HEK293 (cell line): ENCODE measurements around the gene ARFIP2.

Experiments
- CTCF ChIA-PET: fragments of 350-600 bp; formaldehyde crosslinking; extraction: SDS; loops from one replicate; lab custom pipeline; 2021; ENCODE audit warnings: antibody characterized with exemption; lab: Yijun Ruan, JAX
- POLR2A ChIA-PET: fragments of 300-600 bp; formaldehyde crosslinking; extraction: SDS; loops from one replicate; lab custom pipeline; 2020; ENCODE audit warnings: antibody characterized with exemption, inconsistent platforms; lab: Yijun Ruan, JAX
- H3K27ac ChIP-seq: fragments of 200-500 bp; sonication (Bioruptor generic); 2 replicates; pipeline ENCODE4 v1.5.1; 2014; ENCODE audit warnings: low read depth, low read length, control low read depth, inconsistent platforms; ENCODE audit errors: extremely low read depth
- H3K36me3 ChIP-seq, 2 experiments: fragments of 200-500 bp in 1 of 2; sonication (Bioruptor generic) in 1 of 2; 1 replicate in 1 of 2; 2 replicates in 1 of 2; pipeline ENCODE4 v1.5.1; 2014 to 2017; ENCODE audit warnings: inconsistent platforms in 2 of 2, low read length in 2 of 2; ENCODE audit not compliant: control insufficient read depth in 2 of 2, insufficient read depth in 1 of 2
- H3K4me1 ChIP-seq: fragments of 200-500 bp; sonication (Bioruptor generic); 2 replicates; pipeline ENCODE4 v1.5.1; 2014; ENCODE audit warnings: mild to moderate bottlenecking, low read length, inconsistent platforms; ENCODE audit not compliant: control insufficient read depth, insufficient read depth
- H3K4me3 ChIP-seq: 2 replicates; pipeline ENCODE4 v1.5.1; 2011; ENCODE audit warnings: low read depth, mild to moderate bottlenecking, control low read depth, low read length, moderate library complexity
- H3K9me3 ChIP-seq: fragments of 200-500 bp; sonication (Bioruptor generic); 2 replicates; pipeline ENCODE4 v1.5.1; 2014; ENCODE audit warnings: low read depth, low read length, inconsistent platforms; ENCODE audit not compliant: control insufficient read depth, insufficient read depth
- BCL11B ChIP-seq: fragments of 450-650 bp; formaldehyde crosslinking; IDR thresholded peaks from 2 replicates; pipeline ENCODE4 v1.5.1; 2016; ENCODE audit warnings: low read depth, missing biosample characterization, missing genetic modification characterization
- HOXC10 ChIP-seq: sonication (generic); formaldehyde crosslinking; IDR thresholded peaks from 2 replicates; pipeline ENCODE4 v1.8.1; 2023; ENCODE audit warnings: mild to moderate bottlenecking, missing genetic modification reagents
- KLF7 ChIP-seq: fragments of 450-650 bp; formaldehyde crosslinking; IDR thresholded peaks from 2 replicates; pipeline ENCODE4 v1.5.1; 2016; ENCODE audit warnings: missing biosample characterization, missing genetic modification characterization, borderline replicate concordance
- MEIS1 ChIP-seq: sonication (generic); formaldehyde crosslinking; IDR thresholded peaks from 2 replicates; pipeline ENCODE4 v1.8.1; 2022; ENCODE audit warnings: missing genetic modification reagents, mild to moderate bottlenecking, borderline replicate concordance
- RBAK ChIP-seq: fragments of 450-650 bp; formaldehyde crosslinking; IDR thresholded peaks from 2 replicates; pipeline ENCODE4 v1.5.1; 2016; ENCODE audit warnings: missing biosample characterization, missing genetic modification characterization
- ZBTB17 ChIP-seq: fragments of 450-650 bp; formaldehyde crosslinking; IDR thresholded peaks from 2 replicates; pipeline ENCODE4 v1.5.1; 2016; ENCODE audit warnings: missing biosample characterization, missing genetic modification characterization
- ZEB2 ChIP-seq: fragments of 450-650 bp; formaldehyde crosslinking; IDR thresholded peaks from 2 replicates; pipeline ENCODE4 v1.5.1; 2016; ENCODE audit warnings: missing biosample characterization, missing genetic modification characterization
- ZFP37 ChIP-seq: fragments of 450-650 bp; formaldehyde crosslinking; IDR thresholded peaks from 2 replicates; pipeline ENCODE4 v1.5.1; 2016; ENCODE audit warnings: missing biosample characterization, missing genetic modification characterization
- ZNF169 ChIP-seq: fragments of 450-650 bp; formaldehyde crosslinking; IDR thresholded peaks from 2 replicates; pipeline ENCODE4 v1.5.1; 2016; ENCODE audit warnings: missing biosample characterization, missing genetic modification characterization
- ZNF510 ChIP-seq: fragments of 450-650 bp; formaldehyde crosslinking; IDR thresholded peaks from 2 replicates; pipeline ENCODE4 v1.5.1; 2018; ENCODE audit warnings: mild to moderate bottlenecking, missing genetic modification characterization, missing biosample characterization; ENCODE audit not compliant: insufficient replicate concordance
- ZNF544 ChIP-seq: fragments of 450-650 bp; formaldehyde crosslinking; IDR thresholded peaks from 2 replicates; pipeline ENCODE4 v1.5.0; 2017; ENCODE audit warnings: missing biosample characterization, missing genetic modification characterization
- ZNF549 ChIP-seq: fragments of 450-650 bp; IDR thresholded peaks from 2 replicates; pipeline ENCODE4 v1.5.1; 2018; ENCODE audit warnings: missing biosample characterization, missing genetic modification characterization, mild to moderate bottlenecking, inconsistent platforms, moderate library complexity
- ZNF555 ChIP-seq: fragments of 450-650 bp; formaldehyde crosslinking; conservative IDR thresholded peaks from 2 replicates; pipeline ENCODE4 v1.5.1; 2017; ENCODE audit warnings: missing biosample characterization, mild to moderate bottlenecking, missing genetic modification characterization, inconsistent platforms
- ZNF624 ChIP-seq: fragments of 450-650 bp; formaldehyde crosslinking; IDR thresholded peaks from 2 replicates; pipeline ENCODE4 v1.5.1; 2017; ENCODE audit warnings: missing biosample characterization, missing genetic modification characterization
- ZNF654 ChIP-seq: fragments of 450-650 bp; formaldehyde crosslinking; IDR thresholded peaks from 2 replicates; pipeline ENCODE4 v1.5.1; 2016; ENCODE audit warnings: low read depth, missing biosample characterization, missing genetic modification characterization
- ZNF670 ChIP-seq: fragments of 450-650 bp; formaldehyde crosslinking; IDR thresholded peaks from 2 replicates; pipeline ENCODE4 v1.5.1; 2016; ENCODE audit warnings: missing biosample characterization, missing genetic modification characterization, low read depth
- ZNF76 ChIP-seq: fragments of 450-650 bp; formaldehyde crosslinking; IDR thresholded peaks from 2 replicates; pipeline ENCODE4; 2016; ENCODE audit warnings: low read depth, missing biosample characterization, missing genetic modification characterization, borderline replicate concordance
- ZNF830 ChIP-seq: fragments of 450-650 bp; IDR thresholded peaks from 2 replicates; pipeline ENCODE4 v1.5.0; 2018; ENCODE audit warnings: missing biosample characterization, missing genetic modification characterization, low read depth, mild to moderate bottlenecking, moderate library complexity
- TF ChIP-seq, protein P1 (sequence below): fragments of 450-650 bp; formaldehyde crosslinking; IDR thresholded peaks from 2 replicates; pipeline ENCODE4 v1.5.1; 2016; ENCODE audit warnings: missing biosample characterization, missing genetic modification characterization
- TF ChIP-seq, protein P2 (sequence below): fragments of 450-650 bp; formaldehyde crosslinking; IDR thresholded peaks from 2 replicates; pipeline ENCODE4 v1.5.0; 2017; ENCODE audit warnings: missing biosample characterization, missing genetic modification characterization, borderline replicate concordance
- TF ChIP-seq, protein P3 (sequence below): fragments of 450-650 bp; formaldehyde crosslinking; IDR thresholded peaks from 2 replicates; pipeline ENCODE4 v1.5.1; 2017; ENCODE audit warnings: missing biosample characterization, missing genetic modification characterization
- TF ChIP-seq, protein P4 (sequence below): fragments of 450-650 bp; formaldehyde crosslinking; IDR thresholded peaks from 2 replicates; pipeline ENCODE4 v1.5.1; 2017; ENCODE audit warnings: missing biosample characterization, missing genetic modification characterization
- TF ChIP-seq, protein P5 (sequence below): fragments of 450-650 bp; formaldehyde crosslinking; IDR thresholded peaks from 2 replicates; pipeline ENCODE4 v1.5.1; 2016; ENCODE audit warnings: missing biosample characterization, missing genetic modification characterization
- TF ChIP-seq, protein P6 (sequence below): fragments of 450-650 bp; formaldehyde crosslinking; IDR thresholded peaks from 2 replicates; pipeline ENCODE4 v1.5.1; 2016; ENCODE audit warnings: missing biosample characterization, missing genetic modification characterization

Gene ARFIP2

DNA sequence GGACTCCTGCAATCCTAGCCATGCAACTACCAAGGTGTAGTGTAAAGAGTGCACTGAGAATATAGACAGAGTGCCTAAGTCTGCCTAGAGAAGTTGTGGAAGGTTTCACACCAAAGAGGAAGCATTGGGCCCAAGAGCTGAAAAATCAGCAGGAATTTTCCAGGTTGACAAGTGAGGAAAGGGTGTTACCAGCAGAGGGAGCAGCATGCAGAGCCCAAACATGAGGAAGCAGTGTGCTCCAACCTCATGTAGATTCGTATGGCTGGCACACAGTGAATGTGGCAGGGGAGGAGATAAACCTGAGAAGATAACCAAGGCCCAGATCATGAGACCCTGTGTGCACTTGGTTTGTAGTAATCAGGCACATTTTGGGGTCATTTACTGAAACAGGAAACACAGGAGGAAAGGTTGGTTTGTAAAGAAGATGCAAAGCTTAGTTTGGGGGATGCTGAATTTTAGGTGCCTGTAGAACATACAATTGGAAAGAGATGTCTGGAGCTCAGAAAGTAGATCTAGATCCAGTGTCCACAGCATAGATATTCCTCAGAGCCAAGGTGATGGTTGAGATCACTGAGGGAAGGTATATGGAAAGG lies 42.1 kb downstream of the ARFIP2 start:
- POLR2A ChIA-PET = interaction anchor here (0.9 to 1.0 kb wide), 2 partner anchors 20 to 42 kb away, joined by 3 read pairs; partner anchors contain the start of genes APBB1, ARFIP2 and TIMM10B
- no peak for TF ChIP-seq ZNF830 (tag by site-specific recombination)
- TF ChIP-seq RBAK (tag by site-specific recombination) = no peak
- TF ChIP-seq, protein P1, sequence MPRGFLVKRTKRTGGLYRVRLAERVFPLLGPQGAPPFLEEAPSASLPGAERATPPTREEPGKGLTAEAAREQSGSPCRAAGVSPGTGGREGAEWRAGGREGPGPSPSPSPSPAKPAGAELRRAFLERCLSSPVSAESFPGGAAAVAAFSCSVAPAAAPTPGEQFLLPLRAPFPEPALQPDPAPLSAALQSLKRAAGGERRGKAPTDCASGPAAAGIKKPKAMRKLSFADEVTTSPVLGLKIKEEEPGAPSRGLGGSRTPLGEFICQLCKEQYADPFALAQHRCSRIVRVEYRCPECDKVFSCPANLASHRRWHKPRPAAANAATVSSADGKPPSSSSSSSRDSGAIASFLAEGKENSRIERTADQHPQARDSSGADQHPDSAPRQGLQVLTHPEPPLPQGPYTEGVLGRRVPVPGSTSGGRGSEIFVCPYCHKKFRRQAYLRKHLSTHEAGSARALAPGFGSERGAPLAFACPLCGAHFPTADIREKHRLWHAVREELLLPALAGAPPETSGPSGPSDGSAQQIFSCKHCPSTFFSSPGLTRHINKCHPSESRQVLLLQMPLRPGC (tag by site-specific recombination) = no peak
- no peak for TF ChIP-seq ZFP37 (tag by site-specific recombination)
- TF ChIP-seq, protein P2, sequence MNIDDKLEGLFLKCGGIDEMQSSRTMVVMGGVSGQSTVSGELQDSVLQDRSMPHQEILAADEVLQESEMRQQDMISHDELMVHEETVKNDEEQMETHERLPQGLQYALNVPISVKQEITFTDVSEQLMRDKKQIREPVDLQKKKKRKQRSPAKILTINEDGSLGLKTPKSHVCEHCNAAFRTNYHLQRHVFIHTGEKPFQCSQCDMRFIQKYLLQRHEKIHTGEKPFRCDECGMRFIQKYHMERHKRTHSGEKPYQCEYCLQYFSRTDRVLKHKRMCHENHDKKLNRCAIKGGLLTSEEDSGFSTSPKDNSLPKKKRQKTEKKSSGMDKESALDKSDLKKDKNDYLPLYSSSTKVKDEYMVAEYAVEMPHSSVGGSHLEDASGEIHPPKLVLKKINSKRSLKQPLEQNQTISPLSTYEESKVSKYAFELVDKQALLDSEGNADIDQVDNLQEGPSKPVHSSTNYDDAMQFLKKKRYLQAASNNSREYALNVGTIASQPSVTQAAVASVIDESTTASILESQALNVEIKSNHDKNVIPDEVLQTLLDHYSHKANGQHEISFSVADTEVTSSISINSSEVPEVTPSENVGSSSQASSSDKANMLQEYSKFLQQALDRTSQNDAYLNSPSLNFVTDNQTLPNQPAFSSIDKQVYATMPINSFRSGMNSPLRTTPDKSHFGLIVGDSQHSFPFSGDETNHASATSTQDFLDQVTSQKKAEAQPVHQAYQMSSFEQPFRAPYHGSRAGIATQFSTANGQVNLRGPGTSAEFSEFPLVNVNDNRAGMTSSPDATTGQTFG (tag by site-specific recombination) = no peak
- no peak for TF ChIP-seq ZNF555 (tag by site-specific recombination)
- TF ChIP-seq ZNF544 (tag by site-specific recombination) = no peak
- TF ChIP-seq MEIS1 (CRISPR knock-in tag) = no peak
- TF ChIP-seq ZNF624 = no peak
- no peak for TF ChIP-seq ZNF169 (tag by site-specific recombination)
- TF ChIP-seq, protein P3, sequence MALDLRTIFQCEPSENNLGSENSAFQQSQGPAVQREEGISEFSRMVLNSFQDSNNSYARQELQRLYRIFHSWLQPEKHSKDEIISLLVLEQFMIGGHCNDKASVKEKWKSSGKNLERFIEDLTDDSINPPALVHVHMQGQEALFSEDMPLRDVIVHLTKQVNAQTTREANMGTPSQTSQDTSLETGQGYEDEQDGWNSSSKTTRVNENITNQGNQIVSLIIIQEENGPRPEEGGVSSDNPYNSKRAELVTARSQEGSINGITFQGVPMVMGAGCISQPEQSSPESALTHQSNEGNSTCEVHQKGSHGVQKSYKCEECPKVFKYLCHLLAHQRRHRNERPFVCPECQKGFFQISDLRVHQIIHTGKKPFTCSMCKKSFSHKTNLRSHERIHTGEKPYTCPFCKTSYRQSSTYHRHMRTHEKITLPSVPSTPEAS = no peak
- peak; percentile 41; the same call in 1 of the 2 replicates for TF ChIP-seq ZBTB17 (tag by site-specific recombination)
- TF ChIP-seq, protein P4, sequence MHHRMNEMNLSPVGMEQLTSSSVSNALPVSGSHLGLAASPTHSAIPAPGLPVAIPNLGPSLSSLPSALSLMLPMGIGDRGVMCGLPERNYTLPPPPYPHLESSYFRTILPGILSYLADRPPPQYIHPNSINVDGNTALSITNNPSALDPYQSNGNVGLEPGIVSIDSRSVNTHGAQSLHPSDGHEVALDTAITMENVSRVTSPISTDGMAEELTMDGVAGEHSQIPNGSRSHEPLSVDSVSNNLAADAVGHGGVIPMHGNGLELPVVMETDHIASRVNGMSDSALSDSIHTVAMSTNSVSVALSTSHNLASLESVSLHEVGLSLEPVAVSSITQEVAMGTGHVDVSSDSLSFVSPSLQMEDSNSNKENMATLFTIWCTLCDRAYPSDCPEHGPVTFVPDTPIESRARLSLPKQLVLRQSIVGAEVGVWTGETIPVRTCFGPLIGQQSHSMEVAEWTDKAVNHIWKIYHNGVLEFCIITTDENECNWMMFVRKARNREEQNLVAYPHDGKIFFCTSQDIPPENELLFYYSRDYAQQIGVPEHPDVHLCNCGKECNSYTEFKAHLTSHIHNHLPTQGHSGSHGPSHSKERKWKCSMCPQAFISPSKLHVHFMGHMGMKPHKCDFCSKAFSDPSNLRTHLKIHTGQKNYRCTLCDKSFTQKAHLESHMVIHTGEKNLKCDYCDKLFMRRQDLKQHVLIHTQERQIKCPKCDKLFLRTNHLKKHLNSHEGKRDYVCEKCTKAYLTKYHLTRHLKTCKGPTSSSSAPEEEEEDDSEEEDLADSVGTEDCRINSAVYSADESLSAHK (tag by site-specific recombination) = no peak
- no peak for TF ChIP-seq BCL11B (tag by site-specific recombination)
- TF ChIP-seq KLF7 (tag by site-specific recombination) = no peak
- TF ChIP-seq HOXC10 (CRISPR knock-in tag) = no peak
- no peak for TF ChIP-seq ZNF549 (tag by site-specific recombination)
- TF ChIP-seq ZNF654 (tag by site-specific recombination) = peak; percentile 35
- TF ChIP-seq, protein P5, sequence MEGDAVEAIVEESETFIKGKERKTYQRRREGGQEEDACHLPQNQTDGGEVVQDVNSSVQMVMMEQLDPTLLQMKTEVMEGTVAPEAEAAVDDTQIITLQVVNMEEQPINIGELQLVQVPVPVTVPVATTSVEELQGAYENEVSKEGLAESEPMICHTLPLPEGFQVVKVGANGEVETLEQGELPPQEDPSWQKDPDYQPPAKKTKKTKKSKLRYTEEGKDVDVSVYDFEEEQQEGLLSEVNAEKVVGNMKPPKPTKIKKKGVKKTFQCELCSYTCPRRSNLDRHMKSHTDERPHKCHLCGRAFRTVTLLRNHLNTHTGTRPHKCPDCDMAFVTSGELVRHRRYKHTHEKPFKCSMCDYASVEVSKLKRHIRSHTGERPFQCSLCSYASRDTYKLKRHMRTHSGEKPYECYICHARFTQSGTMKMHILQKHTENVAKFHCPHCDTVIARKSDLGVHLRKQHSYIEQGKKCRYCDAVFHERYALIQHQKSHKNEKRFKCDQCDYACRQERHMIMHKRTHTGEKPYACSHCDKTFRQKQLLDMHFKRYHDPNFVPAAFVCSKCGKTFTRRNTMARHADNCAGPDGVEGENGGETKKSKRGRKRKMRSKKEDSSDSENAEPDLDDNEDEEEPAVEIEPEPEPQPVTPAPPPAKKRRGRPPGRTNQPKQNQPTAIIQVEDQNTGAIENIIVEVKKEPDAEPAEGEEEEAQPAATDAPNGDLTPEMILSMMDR (tag by site-specific recombination) = peak; percentile 56; the same call in 1 of the 2 replicates
- no peak for TF ChIP-seq ZNF510 (tag by site-specific recombination)
- no peak for TF ChIP-seq ZEB2 (tag by site-specific recombination)
- TF ChIP-seq, protein P6, sequence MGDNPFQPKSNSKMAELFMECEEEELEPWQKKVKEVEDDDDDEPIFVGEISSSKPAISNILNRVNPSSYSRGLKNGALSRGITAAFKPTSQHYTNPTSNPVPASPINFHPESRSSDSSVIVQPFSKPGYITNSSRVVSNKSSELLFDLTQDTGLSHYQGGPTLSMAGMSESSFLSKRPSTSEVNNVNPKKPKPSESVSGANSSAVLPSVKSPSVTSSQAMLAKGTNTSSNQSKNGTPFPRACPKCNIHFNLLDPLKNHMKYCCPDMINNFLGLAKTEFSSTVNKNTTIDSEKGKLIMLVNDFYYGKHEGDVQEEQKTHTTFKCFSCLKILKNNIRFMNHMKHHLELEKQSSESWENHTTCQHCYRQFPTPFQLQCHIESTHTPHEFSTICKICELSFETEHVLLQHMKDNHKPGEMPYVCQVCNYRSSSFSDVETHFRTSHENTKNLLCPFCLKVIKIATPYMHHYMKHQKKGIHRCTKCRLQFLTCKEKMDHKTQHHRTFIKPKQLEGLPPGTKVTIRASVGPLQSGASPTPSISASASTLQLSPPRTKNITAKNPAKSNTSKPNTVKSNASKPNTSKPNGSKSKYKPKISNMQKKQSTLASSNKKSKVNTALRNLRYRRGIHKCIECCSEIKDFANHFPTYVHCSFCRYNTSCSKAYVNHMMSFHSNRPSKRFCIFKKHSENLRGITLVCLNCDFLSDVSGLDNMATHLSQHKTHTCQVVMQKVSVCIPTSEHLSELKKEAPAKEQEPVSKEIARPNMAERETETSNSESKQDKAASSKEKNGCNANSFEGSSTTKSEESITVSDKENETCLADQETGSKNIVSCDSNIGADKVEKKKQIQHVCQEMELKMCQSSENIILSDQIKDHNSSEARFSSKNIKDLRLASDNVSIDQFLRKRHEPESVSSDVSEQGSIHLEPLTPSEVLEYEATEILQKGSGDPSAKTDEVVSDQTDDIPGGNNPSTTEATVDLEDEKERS (tag by site-specific recombination) = no peak
- TF ChIP-seq ZNF670 (tag by site-specific recombination) = no peak
- TF ChIP-seq ZNF76 = no peak

More for the DNA sequence above, 42.1 kb downstream of the ARFIP2 start:
- H3K27ac ChIP-seq = no peak overlapping the region
- CTCF ChIA-PET = interaction anchor here (0.6 to 11.2 kb wide), 35 partner anchors 10 to 319 kb away, joined by 3 to 228 read pairs (median 4); partner anchors contain the start of genes APBB1 and SMPD1
- H3K4me1 ChIP-seq = no peaks in the 10 kb centered on the region
- H3K36me3 ChIP-seq = no peaks in the 10 kb centered on the region
- no peaks in the 10 kb centered on the region for H3K9me3 ChIP-seq
- no peak overlapping the region for H3K4me3 ChIP-seq
